Stimulated activated CD4-positive, alpha-beta T cell treated with anti-CD3 and anti-CD28 coated beads, Interleukin-2, amount 100 ng/mL, for 4 hours (primary cell): ENCODE data around the gene TIPIN.
"Not testable (repeated sequence)": the region's sequence is repeated elsewhere in the genome, so short reads cannot be mapped to it uniquely, and the experiment has no call there.

Experiments used
- DNase-seq: peaks from one replicate; pipeline ENCODE4 v3.0.0-alpha.2; 2020; ENCODE audit warnings: low read depth

TIPIN gene, protein sequence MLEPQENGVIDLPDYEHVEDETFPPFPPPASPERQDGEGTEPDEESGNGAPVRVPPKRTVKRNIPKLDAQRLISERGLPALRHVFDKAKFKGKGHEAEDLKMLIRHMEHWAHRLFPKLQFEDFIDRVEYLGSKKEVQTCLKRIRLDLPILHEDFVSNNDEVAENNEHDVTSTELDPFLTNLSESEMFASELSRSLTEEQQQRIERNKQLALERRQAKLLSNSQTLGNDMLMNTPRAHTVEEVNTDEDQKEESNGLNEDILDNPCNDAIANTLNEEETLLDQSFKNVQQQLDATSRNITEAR

DNA sequence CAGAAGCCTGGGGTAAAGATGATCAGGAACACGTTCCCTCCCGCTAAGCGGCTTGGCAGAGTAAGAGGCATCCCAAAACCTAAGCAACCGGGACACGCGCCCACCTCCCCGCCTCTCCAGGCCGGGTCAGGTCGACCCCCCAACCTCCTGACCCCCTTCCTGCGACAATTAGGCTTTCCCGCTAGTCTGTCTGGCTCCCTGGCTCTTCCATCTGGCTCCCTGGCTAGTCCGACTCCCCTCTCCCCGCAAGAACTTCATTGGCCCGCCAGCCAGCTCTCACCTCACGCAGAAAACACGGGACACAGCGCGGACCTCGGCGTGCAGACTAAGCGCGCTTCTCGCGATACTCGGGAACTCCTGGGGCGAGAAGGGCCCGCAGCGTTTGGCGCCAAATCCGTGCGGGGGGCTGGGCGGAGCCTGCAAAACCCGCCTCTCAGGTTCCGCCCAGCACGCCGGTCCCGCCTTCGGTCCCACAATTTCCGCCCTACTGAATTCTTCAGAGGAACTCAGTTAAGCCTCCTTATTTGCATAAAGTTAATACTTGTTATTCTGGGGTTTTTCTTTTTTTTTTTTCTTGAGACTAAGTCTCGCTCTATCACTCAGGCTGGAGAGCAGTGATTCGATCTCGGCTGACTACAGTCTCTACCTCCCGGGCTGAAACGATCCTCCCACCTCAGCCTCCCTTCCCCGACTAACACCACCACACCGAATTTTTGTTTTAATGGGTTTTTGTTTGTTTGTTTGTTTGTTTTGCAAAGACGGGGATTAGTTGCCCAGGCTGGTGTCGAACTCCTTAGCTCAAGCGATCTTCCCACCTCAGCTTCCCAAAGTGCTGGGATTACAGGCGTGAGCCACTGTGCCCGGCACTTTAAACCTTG is at the start of gene TIPIN:
Gene TIPIN, minus strand, starts transcription at position 327 of the 878 bp plus-strand sequence. CDS start 3,738 bp downstream, outside the sequence.
- DNase-seq, result peak; percentile 95

DNA sequence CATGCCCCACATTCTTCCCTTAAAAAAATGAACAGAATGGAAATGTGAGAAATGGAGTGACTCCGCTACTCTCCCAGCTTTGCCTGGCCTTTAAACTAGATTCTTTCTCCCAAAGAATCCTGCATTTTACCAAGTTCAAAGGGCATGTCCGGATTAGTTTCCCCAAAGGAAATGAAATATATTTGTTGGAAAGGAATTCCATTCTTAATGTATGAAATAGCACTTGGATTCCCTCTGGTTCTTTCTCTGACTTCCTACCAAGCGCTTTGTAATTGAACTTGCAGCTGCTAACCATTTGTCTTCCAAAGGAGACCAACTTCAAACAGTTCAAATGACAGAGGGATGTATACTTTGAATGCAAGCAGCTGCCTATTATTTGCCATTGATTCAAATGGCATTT is 49.1 kb upstream of the TIPIN start:
- no peak for DNase-seq

DNA sequence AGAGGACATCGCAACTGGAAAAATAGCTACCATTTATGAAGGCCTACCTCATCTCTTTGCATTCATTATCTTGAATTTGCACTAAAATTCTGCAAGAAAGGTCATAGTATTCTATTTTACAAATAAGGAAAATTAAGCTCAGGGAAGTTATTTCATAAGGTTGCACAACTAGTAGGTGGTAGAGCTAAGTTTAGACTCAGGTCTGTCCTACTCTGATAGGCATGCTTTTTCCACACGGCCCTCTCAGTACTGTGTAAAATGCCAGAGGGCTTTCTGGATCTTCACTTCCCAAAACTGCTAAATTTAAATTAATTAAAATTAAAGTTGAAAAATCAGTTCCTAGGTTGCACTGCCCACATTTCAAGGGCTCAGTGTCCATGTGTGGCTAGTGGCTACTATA is 48.5 kb upstream of the TIPIN start:
- no peak for DNase-seq

DNA sequence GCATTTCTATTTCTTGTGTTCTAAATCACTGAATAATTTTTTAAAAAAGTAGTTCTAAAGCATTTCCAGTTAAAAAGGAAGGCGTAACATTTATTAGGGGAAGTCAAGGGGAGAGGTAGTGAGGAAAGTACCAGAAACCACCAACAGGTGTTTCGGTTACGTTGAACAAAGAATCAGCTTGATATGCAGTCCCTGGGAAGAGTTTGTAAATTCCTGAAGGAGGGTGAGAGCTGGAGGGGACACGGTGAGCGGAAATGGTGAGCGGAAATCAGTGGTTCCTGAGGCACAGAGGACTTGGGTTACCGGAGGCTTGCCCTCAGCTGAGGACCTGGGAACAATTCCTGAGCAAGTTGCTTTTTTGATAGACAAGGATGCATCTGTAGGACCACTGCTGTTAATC is 48.0 kb upstream of the TIPIN start:
- DNase-seq, result no peak

DNA sequence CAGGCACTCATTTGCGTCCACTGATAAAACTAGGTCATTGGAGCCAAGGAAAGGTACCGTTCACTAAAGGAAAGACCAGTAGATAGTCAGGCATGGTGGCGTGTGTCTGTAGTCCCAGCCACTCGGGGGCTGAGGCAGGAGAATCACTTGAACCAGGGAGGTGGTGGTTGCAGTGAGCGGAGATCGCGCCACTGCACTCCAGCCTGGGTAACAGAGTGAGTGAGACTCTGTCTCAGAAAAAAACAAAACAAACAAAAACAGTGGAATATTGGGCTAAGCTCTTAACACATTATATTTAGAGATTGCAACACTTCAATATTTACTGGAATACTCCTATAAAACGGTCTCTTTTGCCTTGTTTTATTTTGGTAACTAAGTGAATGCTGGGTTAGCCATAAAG is 47.6 kb upstream of the TIPIN start:
- no peak for DNase-seq

DNA sequence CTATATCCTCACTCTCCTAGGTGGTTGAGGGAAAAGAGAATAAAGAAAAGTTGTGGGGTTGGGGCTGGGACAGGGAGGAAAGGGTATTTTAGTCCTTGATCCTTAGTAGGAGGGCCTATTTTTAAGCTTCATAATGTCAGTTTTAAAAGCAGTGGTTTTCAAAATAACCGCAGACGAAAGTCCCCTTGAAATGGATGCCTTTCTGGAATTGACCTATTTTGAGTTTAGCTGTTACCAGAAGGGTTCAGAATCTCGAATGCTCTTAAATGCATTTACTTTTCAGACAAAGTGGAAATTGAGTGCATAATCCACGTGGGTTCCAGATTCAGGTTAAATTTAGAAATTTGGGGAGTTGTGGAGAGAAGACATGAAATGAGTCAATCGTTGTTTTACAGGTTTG is 46.8 kb upstream of the TIPIN start:
- no peak for DNase-seq

DNA sequence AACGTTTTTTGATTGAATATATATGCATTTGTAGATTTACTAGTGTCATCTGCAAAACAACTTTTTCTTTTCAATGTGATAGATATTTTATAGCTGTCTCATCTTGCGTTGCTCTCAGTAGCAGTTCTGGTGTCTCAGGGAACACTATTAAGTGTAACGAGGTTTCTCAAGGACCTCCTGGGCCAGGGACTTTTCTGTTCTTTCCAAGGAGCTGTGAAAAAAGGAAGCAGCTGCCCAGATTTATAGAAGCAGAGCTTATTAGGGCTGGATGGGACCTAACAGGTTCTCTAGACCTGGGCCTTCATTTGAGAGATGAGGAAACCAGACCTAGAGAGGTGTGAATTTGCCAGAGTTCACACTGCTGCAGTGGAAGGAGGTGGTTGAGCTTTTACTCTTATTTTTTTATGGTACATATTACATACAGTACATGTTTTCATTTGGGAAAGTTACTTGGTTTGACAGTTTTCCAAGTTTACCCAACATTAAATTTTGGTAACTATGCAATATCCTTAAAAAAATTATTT is 46.3 kb upstream of the TIPIN start:
- DNase-seq, result no peak

DNA sequence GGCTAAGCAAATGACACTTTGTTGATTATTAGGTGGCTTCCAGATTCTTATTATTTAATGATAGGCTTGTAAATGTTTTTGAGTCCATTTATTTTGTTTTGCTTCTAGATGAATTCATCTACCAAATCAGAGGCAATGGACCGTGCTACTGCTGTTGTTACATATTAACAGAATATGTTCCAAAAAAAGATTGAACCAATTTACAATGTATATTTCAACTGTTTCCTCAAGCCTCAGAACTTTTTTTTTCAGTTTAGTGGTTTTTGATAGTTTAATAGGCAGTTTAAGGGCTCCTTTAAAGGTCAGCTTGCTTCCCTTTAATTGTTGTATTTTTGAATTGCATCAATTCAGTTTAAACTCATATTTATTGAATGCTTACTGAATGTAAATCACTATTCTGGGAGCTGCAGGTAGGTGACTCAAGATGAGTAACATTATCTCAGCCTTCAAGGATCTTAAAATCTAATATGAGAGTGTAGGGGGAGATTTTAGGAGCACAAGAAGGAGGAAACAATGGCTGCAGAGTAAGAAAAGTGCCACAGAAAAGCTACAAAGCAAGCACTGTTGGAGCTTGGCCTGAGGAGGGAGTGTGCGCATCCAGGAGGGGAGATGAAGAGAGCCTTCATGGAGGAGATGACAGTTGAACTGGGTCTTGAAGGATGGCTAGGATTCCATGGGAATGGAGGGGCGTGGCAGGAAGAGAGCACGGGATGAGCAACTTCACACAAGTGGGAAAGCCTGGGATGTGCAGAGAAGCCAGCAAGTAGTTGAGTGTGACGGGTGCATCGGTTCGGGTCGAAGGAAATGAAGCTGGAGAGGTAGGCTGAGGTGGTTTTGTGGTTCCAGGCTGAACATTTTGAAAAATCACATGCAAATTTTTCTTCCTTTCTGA is 44.9 kb upstream of the TIPIN start:
- no peak for DNase-seq

DNA sequence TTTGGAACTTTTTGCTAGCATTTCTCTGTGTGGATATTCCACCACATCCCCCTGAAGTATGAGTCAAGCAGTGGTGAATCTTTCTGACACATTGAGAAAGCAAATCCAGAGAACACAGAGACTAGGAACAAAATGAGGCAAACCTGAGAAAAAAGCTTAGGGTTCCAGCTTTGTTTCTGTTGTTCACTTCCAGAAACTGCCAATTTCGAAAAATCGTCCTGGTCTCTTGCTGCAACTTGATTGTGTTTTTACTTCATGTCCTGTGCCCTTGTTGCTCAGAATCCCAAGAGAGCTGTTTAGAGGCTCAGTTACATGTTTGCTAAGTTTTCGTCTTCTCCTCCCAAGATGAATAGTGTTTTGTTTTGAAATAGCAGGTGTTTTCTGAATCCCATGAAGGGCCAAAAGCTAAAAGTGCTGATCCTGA is 43.9 kb upstream of the TIPIN start:
- no peak for DNase-seq

DNA sequence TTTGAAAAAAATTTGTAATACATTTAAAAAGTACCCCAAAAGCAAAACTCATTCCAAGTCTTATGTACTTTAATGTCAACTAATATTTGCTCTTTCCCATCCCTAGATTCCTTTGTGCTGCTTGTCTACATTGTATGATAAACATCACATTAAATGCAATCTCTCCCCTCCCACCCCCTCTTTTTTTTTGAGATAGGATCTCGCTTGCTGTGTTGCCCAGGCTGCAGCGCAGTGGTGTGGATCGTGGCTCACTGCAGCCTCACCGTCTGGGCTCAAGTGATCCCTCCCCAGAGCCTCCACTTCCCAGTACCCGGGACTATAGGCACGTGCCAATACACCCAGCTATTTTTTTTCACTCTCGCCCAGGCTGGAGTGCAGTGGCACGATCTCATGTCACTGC is 42.8 kb upstream of the TIPIN start:
- no peak for DNase-seq

DNA sequence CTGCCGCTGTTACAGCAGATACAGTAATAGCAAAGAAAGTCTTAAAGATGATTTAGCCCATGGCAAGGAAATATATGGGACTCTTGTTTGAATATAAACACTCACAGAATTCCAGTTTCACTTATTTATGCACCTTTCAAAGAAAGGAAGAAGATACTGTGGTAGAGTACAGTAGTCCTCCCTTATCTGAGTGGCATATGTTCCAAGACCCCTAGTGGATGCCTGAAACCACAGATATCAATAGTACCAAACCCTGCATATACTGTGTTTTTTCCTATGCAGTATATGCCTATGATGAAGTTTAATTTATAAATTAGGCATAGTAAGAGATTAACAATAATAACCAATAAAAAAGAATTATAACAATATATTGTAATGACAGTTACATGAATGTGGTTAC is 38.4 kb upstream of the TIPIN start:
- DNase-seq, result no peak

DNA sequence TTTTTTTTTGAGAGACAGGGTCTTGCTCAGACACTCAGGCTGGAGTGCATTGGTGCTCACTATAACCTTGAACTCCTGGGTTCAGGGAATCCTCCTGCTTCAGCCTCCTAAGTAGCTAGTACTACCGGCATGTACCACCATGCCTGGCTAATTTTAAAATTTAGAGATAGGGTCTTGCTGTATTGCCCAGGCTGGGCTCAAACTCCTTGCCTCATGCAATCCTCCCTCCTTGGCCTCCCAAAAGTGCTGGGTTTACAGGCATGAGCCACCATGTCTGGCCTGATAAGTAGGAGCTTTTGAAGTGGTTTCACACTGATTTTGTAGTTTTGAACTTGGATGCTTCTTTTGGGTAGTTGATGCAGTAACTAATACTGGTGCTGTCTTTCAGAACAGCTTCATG is 38.0 kb upstream of the TIPIN start:
- no peak for DNase-seq

DNA sequence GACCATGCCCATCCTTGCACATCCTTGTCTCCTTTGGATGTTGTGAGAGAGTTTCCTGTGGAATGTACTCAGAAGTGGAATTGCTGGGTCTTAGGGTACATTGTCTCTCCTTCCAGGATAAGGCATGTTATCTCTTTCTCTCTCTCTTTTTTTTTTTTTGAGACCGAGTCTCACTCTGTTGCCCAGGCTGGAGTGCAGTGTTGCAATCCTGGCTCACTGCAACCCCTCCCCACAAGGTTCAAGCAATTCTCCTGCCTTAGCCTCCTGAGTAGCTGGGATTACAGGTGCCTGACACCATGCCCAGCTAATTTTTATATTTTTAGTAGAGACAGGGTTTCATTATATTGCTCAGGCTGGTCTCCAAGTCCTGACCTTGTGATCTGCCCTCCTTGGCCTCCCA is 36.6 kb upstream of the TIPIN start:
- not testable (repeated sequence) for DNase-seq

DNA sequence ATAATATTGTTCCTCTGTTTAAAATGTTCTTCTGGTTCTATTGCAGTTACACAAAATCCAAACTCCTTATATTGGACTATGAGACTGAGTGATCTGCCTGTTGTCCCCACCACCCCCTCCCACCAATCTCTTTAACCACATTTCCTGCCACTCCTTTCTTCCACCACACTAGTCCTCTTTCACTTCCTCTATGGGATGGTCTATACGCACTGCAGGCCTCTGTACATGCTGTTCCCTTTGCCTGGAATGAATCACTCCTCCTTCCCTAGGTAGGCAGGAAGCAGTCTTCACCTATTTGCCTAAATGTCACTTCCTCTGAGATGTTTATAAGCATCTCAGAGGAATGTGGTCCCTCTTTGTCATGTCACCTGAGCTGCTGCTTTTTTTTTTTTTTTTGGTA is 34.2 kb upstream of the TIPIN start:
- DNase-seq, result no peak

DNA sequence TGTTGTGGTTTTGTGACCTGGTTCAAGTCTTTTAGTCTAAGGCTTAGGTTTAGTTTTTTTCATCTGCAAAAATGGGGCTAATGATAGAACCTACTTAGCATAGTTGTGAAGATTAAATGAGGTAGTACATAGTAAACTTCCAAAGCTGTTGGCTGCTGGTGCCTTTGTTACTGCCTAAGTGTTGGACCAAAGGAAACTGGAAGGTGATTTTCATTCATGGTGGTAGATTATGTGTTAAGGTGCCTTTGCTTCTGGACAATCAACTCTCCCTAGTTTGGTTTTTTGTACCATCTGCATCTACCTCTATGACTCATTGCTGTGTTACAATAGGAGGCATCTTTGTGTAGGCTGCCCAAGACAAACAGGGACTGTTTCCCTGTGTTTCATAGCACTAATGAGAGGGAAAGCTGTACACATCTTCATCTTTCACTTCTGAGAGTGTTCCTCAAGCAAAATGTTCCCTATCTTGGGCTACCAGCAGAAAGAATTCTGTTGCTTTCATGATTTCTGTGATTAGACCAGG is 33.4 kb upstream of the TIPIN start:
- DNase-seq, result no peak

DNA sequence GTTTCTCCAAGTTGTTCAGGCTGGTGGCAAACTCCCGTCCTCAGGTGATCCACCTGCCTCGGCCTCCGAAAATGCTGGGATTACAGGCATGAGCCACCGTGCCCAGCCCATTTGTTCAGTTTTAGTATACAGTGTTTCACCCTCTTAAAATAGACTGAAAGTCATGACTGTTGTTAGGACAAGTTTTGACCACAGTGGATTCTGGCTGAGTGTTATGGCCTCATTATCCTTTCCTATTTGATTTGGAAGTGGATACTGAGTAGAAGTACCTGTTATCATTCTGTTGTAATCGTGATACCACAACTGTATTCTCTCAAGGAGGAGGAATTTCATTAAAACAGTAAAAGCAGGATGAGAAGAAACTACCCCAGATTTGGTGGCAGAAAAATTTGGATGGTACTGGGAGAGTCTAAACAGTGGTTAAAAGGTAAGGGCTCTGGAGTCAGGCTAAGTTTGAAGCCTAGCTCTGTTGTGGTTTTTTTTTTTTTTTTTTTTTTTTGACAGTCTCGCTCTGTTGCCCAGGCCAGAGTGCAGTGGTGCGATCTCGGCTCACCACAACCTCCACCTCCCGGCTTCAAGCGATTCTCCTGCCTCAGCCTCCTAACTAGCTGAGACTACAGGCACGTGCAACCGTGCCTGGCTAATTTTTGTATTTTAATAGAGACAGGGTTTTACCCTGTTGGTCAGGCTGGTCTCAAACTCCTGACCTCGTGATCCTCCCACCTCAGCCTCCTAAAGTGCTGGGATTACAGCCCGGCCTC is 32.8 kb upstream of the TIPIN start:
- no peak for DNase-seq

DNA sequence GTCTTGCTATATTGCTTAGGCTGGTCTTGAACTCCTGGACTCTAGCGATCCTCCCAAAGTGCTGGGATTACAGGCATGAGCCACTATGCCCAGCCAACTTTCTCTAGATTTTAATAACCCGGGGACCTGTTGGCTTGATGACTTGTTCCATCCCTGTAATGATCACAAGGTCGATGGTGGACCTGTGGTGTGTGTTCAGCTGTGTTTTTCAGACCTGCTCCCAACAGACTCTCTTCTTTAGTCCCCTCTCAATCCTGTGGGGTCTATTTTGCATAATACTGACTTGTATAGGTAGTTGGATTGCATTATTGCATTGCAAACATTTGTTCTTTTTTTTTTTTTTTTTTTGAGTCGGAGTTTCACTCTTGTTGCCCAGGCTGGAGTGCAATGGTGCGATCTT is 32.1 kb upstream of the TIPIN start:
- DNase-seq, result no peak

DNA sequence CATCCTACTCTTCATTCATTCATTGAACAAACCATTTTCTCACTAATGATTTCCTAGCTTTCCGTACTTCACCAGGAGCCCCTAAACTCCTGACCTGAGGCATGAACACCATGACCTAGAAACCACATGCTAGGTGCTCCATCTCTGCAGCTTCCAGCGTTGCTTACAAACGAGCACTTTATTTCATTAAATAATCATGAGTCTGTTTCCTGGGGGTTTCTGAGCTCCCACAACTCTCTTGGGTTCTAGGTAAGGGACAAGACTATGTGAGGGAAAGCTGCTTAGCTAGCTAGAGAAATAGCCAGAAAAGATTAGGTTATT is 31.5 kb upstream of the TIPIN start:
- DNase-seq, result no peak

DNA sequence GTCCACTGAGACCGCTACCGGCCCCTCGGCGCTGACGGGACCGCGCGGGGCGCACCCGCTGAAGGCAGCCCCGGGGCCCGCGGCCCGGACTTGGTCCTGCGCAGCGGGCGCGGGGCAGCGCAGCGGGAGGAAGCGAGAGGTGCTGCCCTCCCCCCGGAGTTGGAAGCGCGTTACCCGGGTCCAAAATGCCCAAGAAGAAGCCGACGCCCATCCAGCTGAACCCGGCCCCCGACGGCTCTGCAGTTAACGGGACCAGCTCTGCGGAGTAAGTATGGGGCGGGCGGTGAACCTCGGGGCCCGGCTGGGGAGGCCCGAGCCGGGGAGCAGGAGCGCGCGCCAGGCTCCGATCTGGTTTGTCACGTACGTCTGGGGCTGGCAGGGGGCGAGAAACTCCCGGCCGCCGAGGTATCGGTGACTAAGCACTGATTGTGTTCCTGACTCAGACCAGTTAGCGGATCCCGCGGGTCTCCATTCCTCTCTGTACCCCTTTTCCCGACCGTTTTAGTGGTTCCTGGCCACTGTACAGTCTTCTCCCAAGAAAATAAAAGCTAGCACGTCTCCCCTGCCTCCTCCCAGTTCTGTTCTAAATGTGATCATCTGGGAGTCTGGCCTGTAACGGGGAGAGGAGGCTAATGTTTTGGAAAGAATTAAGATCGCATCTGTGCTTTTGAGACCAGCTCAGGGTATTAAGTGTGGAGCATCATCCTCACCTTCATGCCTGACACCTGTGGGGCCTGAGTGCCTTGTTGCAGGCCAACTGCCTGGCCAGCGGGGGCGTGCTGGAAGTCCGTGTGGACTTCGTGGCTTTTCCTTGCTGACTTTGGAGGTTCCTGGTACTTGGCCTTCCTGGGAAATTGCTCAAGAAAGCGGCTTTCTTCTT is 30.9 kb upstream of the TIPIN start:
- DNase-seq, result peak; percentile 77
